H1 (cell line): ENCODE measurements around the gene ANKRD11.

ENCODE experiments used
- POLR2AphosphoS5 ChIP-seq: IDR thresholded peaks from 2 replicates; pipeline ENCODE4 v1.6.1; 2011; ENCODE audit warnings: low read depth, low read length
- POU5F1 ChIP-seq: IDR thresholded peaks from 2 replicates; pipeline ENCODE4 v1.6.1; 2011; ENCODE audit warnings: low read depth, mild to moderate bottlenecking, low read length, moderate library complexity
- TF ChIP-seq, protein P1 (sequence below), 3 experiments: IDR thresholded peaks; 1 replicate in 2 of 3; 2 replicates in 1 of 3; pipeline versions ENCODE4 v1.5.1 to v1.6.1; 2011; ENCODE audit warnings: low read length in 3 of 3, mild to moderate bottlenecking in 3 of 3, inconsistent platforms in 2 of 3, low read depth in 1 of 3, moderate library complexity in 1 of 3; ENCODE audit not compliant: insufficient read depth in 1 of 3; ENCODE audit errors: control extremely low read depth in 1 of 3

DNA sequence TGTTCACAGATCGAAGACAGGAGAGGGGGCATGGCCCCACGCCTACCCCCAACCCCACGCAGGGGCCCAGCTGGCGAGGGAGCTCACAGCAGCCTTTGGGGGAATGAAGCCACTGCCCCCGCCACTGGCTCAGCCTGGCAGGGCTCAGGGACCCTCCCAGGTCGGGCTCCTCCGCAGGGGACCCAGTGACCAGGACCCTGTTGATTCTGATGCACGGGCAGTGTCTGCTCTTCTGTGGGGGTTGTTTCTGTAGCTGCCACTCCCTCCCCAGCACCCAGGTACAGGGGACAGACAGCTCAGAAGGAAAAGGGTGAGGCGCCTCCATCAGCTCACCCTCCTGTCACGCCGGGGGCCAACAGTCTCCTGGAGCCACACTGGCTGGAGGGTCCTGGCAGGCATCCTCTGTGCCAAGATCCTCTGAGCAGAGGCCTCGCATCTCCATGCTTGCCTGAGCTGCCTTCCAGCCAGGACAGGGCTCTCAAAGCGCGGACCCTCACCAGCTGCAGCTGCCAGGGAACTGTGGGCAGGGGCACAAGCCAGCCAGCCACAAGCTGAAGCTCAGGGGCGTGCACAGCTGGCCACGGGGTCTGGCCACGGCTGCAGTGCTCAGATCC lies 223.7 kb downstream of the ANKRD11 start:
- TF ChIP-seq, protein P1, sequence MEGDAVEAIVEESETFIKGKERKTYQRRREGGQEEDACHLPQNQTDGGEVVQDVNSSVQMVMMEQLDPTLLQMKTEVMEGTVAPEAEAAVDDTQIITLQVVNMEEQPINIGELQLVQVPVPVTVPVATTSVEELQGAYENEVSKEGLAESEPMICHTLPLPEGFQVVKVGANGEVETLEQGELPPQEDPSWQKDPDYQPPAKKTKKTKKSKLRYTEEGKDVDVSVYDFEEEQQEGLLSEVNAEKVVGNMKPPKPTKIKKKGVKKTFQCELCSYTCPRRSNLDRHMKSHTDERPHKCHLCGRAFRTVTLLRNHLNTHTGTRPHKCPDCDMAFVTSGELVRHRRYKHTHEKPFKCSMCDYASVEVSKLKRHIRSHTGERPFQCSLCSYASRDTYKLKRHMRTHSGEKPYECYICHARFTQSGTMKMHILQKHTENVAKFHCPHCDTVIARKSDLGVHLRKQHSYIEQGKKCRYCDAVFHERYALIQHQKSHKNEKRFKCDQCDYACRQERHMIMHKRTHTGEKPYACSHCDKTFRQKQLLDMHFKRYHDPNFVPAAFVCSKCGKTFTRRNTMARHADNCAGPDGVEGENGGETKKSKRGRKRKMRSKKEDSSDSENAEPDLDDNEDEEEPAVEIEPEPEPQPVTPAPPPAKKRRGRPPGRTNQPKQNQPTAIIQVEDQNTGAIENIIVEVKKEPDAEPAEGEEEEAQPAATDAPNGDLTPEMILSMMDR (IDR thresholded peaks at IDR 0.05; ENCODE audit: control extremely low read depth in 1 of 3, insufficient read depth in 1 of 3, low read depth in 1 of 3, low read length in 3 of 3) = no peak
- TF ChIP-seq POU5F1 = no peak
- TF ChIP-seq POLR2AphosphoS5 = no peak; the same call in none of the 2 replicates
